ENCODE measurements around the gene SETDB2. TPM values are rescaled to one million over a fixed set of nuclear protein-coding genes. Genes with fewer than 3 reads are reported as not detected.

Gene SETDB2
- polyA plus RNA-seq, 1 donor, result 30.1 TPM

GRCh38 chr13:49530457-49530856 lies 86.4 kb downstream of the SETDB2 start:
- peak; percentile 21 for DNase-seq

GRCh38 chr13:49532593-49532992 lies 88.5 kb downstream of the SETDB2 start:
- peak; percentile 27 for DNase-seq

DNA sequence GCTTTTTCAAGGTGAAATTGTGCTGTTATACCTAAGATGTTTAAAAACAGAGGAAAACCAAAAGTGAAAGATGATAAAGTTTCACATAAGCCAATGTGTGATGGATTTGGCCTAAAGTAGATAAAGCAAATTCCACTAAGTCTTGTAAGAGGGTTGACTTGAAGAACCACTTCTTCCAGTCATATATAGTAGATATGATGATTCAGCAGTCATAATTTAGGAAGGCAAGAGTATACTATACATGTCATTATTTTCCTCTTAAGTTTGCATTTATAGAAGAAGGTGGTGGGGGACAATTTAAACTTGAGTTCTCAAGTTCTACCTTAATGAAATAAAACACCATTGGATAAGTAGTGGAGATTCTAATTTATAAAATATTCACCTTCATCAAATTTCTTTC lies 88.9 kb downstream of the SETDB2 start:
- DNase-seq, result no peak

DNA sequence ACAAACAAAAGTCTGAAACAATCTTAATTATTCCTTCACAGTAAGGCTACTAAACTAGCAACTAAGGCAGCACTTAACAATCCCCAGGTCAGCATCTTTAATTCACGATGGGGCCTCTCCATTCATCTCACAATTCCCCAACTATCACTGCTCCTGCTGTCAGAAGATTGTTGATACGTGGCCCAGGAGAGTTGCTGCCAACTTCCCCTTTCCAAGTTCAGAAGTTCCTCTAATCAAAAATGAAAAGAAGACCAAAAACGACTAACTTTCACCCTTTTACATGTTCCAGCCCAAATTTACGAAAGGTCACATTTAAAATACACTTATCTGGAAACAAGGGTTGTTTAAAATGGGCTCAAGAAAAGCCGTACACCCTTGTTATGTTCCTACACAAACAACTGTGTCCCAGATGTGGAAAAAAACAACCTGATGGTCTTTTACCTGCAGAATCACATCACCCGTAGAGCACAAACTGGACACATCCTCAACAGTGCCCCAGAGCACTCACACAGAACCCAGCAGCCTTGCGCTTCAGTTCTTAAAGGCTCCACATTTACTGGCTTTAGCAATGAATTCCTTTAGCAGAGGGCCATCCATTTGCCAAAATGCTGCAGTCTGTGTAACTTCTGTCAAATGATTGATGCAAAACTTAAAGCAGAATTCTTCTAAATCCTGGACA lies 89.7 kb downstream of the SETDB2 start:
- DNase-seq, result no peak

- no peak for DNase-seq
Observed at GRCh38 chr13:49536144-49536873, 92.2 kb downstream of the SETDB2 start.

DNA sequence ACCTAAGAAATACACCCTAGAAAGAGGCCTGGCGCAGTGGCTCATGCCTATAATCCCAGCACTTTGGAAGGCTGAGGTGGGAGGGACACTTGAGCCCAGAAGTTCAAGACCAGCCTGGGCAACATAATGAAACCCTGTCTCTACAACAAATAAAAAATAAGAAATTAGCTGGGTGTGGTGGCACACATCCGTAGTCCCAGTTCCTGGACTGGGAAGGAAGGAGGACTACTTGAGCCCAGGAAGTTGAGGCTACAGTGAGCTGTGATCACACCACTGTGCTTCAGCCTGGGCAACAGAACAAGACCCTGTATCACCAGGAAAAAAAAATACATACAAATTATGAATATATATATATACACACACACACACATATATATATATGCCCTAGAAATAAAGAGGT lies 94.3 kb downstream of the SETDB2 start:
- DNase-seq, result no peak

- no peak for DNase-seq
Observed at GRCh38 chr13:49539313-49539712, 95.2 kb downstream of the SETDB2 start.

GRCh38 chr13:49539746-49540145 lies 95.7 kb downstream of the SETDB2 start:
- DNase-seq, result no peak

GRCh38 chr13:49540552-49540951 lies 96.5 kb downstream of the SETDB2 start:
- no peak for DNase-seq

DNA sequence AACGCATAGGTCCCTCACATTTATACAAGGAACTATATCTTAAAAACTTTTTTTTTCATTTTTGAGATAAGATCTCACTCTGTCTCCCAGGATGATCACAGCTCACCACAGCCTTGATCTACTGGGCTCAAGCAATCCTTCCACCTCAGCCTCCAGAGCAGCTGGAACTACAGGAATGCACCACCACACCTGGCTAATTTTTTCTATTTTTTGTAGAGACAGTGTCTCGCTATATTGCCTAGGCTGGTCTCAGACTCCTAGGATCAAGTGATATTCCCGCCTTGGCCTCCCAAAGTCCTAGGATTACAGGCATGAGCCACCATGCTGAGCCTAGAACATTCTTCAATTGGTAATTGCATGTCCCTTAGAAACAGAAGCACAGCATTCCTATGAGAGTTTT lies 99.6 kb downstream of the SETDB2 start:
- no peak for DNase-seq

Other genes starting within 250 kb of the SETDB2 start
- 0.15 TPM for gene MLNR, start 223.9 kb upstream of the SETDB2 start, polyA plus RNA-seq (ENCODE audit: insufficient read length)
- 16.5 TPM for gene CDADC1, start 196.3 kb upstream of the SETDB2 start, polyA plus RNA-seq (ENCODE audit: insufficient read length)
- gene CAB39L, start 210 bp upstream of the SETDB2 start, polyA plus RNA-seq (ENCODE audit: insufficient read length), result 20.7 TPM
- 65.1 TPM for gene PHF11, start 51.7 kb downstream of the SETDB2 start, polyA plus RNA-seq (ENCODE audit: insufficient read length)
- 53.1 TPM for gene RCBTB1, start 141.3 kb downstream of the SETDB2 start, polyA plus RNA-seq (ENCODE audit: insufficient read length)
- gene ARL11, start 184.2 kb downstream of the SETDB2 start, polyA plus RNA-seq (ENCODE audit: insufficient read length), result 0.70 TPM
- gene EBPL, start 247.2 kb downstream of the SETDB2 start, polyA plus RNA-seq (ENCODE audit: insufficient read length), result 41.9 TPM